Lung (tissue), 12 donors: ENCODE measurements around the gene CRNKL1. TPM values are rescaled to one million over a fixed set of nuclear protein-coding genes. Genes with fewer than 3 reads are reported as not detected.

Experiments
- ATAC-seq: fragments of 200-7000 bp; cut with Tn5 transposase; one replicate; pipeline ENCODE4 v1.9.1; 2020; ENCODE audit warnings: moderate number of reproducible peaks; ENCODE audit not compliant: insufficient read depth, low FRiP score
- DNase-seq, 3 donors: peaks; one replicate each; pipeline ENCODE4 v3.0.0-alpha.2; 2013 to 2017
- H3K27ac ChIP-seq, 2 donors: one replicate each; pipeline ENCODE4 v1.5.1; 2013; ENCODE audit warnings: mild to moderate bottlenecking in 2 of 2, moderate library complexity in 2 of 2, control low read depth in 1 of 2, inconsistent platforms in 1 of 2, low read depth in 1 of 2, low read length in 1 of 2
- H3K27me3 ChIP-seq, 3 donors: one replicate each; pipeline ENCODE4 v1.5.1; 2013; ENCODE audit warnings: low read length in 2 of 3; ENCODE audit not compliant: control insufficient read depth in 3 of 3, insufficient read depth in 3 of 3
- H3K36me3 ChIP-seq, 4 donors: one replicate each; pipeline ENCODE4 v1.5.1; 2013; ENCODE audit warnings: low read length in 4 of 4, mild to moderate bottlenecking in 1 of 4, moderate library complexity in 1 of 4; ENCODE audit not compliant: control insufficient read depth in 4 of 4, insufficient read depth in 4 of 4
- H3K4me1 ChIP-seq, 5 donors: one replicate each; pipeline ENCODE4 v1.5.1; 2013; ENCODE audit warnings: low read length in 5 of 5, mild to moderate bottlenecking in 2 of 5, moderate library complexity in 1 of 5; ENCODE audit not compliant: control insufficient read depth in 5 of 5, insufficient read depth in 5 of 5
- H3K4me3 ChIP-seq: one replicate; pipeline ENCODE4 v1.5.1; 2013; ENCODE audit warnings: mild to moderate bottlenecking, control low read depth, moderate library complexity
- H3K9ac ChIP-seq, 2 donors: one replicate each; pipeline ENCODE4 v1.5.1; 2013; ENCODE audit warnings: low read length in 2 of 2, control low read depth in 1 of 2; ENCODE audit not compliant: insufficient read depth in 1 of 2
- H3K9me3 ChIP-seq, 4 donors: one replicate each; pipeline ENCODE4 v1.5.1; 2013; ENCODE audit warnings: low read length in 3 of 4, mild to moderate bottlenecking in 1 of 4, moderate library complexity in 1 of 4; ENCODE audit not compliant: control insufficient read depth in 4 of 4, insufficient read depth in 3 of 4
- CTCF ChIP-seq: IDR thresholded peaks from 2 replicates; pipeline ENCODE4 v1.5.1; 2012; ENCODE audit warnings: mild to moderate bottlenecking; ENCODE audit errors: control extremely low read depth, extremely low read depth
- WGBS, 2 donors: extraction: QIAGEN DNeasy Blood & Tissue Kit; methylation state at CpG; one replicate each; pipeline ENCODE4 v1.1.7; 2013; 5-methylcytosine and 5-hydroxymethylcytosine counted together
- polyA plus RNA-seq, 2 donors: library from polyadenylated mRNA; stranded (reverse); fragments of 200-250 nt; gene quantifications; one replicate each; pipeline ENCODE4 v1.2.1, GENCODE V29; 2013
- total RNA-seq, 2 donors: library from RNA; depleted of rRNA in 1 of 2; stranded (reverse); fragments of >200 nt in 1 of 2; gene quantifications; one replicate each; pipeline ENCODE4 v1.2.1, GENCODE V29; 2014 to 2021
- donor health status: control.
- donor health status: control.
- donor health status: Bipolar disorder and iron deficiency.
- donor health status: healthy.
- donor health status: DM: yes; HTN: yes; CAD: no.

CRNKL1 gene
- total and polyA plus RNA-seq, 4 donors: 11.0 to 39.5 (median 20.4) TPM

- ATAC-seq: no peak
- WGBS, 2 donors: 71 to 78% methylated on average over 8 of the region's 8 CpGs
- Histone ChIP-seq H3K36me3 (no peaks in the 10 kb centered on the region), H3K27ac (peak overlapping the region in 1 of 2 donors; percentile 89), H3K4me3 (no peak overlapping the region), H3K9ac (no peak overlapping the region), H3K4me1 (peaks cover 0 to 11% (median 0%) of the 10 kb centered on the region in 5 donors), H3K27me3 (peaks cover 0 to 3% (median 0%) of the 10 kb centered on the region in 3 donors), H3K9me3 (no peaks in the 10 kb centered on the region)
- no peak for TF ChIP-seq CTCF
- no peak for DNase-seq
Measured at GRCh38 chr20:20084296-20084752, 32.1 kb upstream of the CRNKL1 start.

GRCh38 chr20:20083807-20084206 lies 31.5 kb upstream of the CRNKL1 start:
- DNase-seq: peak in 2 of 3 donors; percentile 60 to 68
- TF ChIP-seq CTCF: no peak
- no peak for ATAC-seq
- H3K27me3 ChIP-seq: peaks cover 0 to 5% (median 0%) of the 10 kb centered on the region in 3 donors
- no peak overlapping the region for H3K9ac ChIP-seq
- no peaks in the 10 kb centered on the region for H3K9me3 ChIP-seq
- no peak overlapping the region for H3K4me3 ChIP-seq
- H3K27ac ChIP-seq: peak overlapping the region in 1 of 2 donors; percentile 89
- peaks cover 0 to 11% (median 0%) of the 10 kb centered on the region in 5 donors for H3K4me1 ChIP-seq
- WGBS, 2 donors: 3 to 9% methylated on average over 3 of the region's 3 CpGs
- no peaks in the 10 kb centered on the region for H3K36me3 ChIP-seq

GRCh38 chr20:20079102-20079784 lies 27.0 kb upstream of the CRNKL1 start:
- 47 to 76% methylated on average over 5 of the region's 5 CpGs for WGBS, 2 donors

More at GRCh38 chr20:20079102-20079784, 27.0 kb upstream of the CRNKL1 start:
- no peaks in the 10 kb centered on the region for H3K9me3 ChIP-seq
- H3K4me1 ChIP-seq: peaks cover 0 to 11% (median 0%) of the 10 kb centered on the region in 5 donors
- H3K27me3 ChIP-seq: peaks cover 0 to 5% (median 0%) of the 10 kb centered on the region in 3 donors
- ATAC-seq (no peak), DNase-seq (no peak)
- H3K9ac ChIP-seq: no peak overlapping the region
- no peak overlapping the region for H3K27ac ChIP-seq
- TF ChIP-seq CTCF: no peak
- H3K36me3 ChIP-seq: no peaks in the 10 kb centered on the region
- H3K4me3 ChIP-seq: no peak overlapping the region
